Duodenal mucosa (tissue), 2 donors: ENCODE measurements around the gene GZMB.
"Not testable (repeated sequence)": the region's sequence is repeated elsewhere in the genome, so short reads cannot be mapped to it uniquely, and the experiment has no call there.

ENCODE experiments used
- H3K27ac ChIP-seq: one replicate; pipeline ENCODE4 v1.7.0; 2013; ENCODE audit warnings: low read depth, low read length
- H3K27me3 ChIP-seq, 2 donors: one replicate each; pipeline ENCODE4 v1.7.0; 2013; ENCODE audit warnings: low read length in 2 of 2, control low read depth in 1 of 2; ENCODE audit not compliant: insufficient read depth in 2 of 2, control insufficient read depth in 1 of 2
- H3K36me3 ChIP-seq, 2 donors: one replicate each; pipeline ENCODE4 v1.7.0; 2013; ENCODE audit warnings: low read length in 2 of 2, control low read depth in 1 of 2; ENCODE audit not compliant: insufficient read depth in 2 of 2, control insufficient read depth in 1 of 2
- H3K4me1 ChIP-seq, 2 donors: one replicate each; pipeline ENCODE4 v1.7.0; 2013; ENCODE audit warnings: low read length in 2 of 2, control low read depth in 1 of 2; ENCODE audit not compliant: insufficient read depth in 2 of 2, control insufficient read depth in 1 of 2
- H3K4me3 ChIP-seq, 2 donors: one replicate each; pipeline ENCODE4 v1.7.0; 2013; ENCODE audit warnings: low read length in 2 of 2, low read depth in 1 of 2
- H3K9ac ChIP-seq, 2 donors: one replicate each; pipeline ENCODE4 v1.7.0; 2013; ENCODE audit warnings: low read length in 2 of 2, low read depth in 1 of 2
- H3K9me3 ChIP-seq, 2 donors: one replicate each; pipeline ENCODE4 v1.7.0; 2013; ENCODE audit warnings: low read length in 2 of 2, control low read depth in 1 of 2; ENCODE audit not compliant: control insufficient read depth in 1 of 2

GZMB gene

DNA sequence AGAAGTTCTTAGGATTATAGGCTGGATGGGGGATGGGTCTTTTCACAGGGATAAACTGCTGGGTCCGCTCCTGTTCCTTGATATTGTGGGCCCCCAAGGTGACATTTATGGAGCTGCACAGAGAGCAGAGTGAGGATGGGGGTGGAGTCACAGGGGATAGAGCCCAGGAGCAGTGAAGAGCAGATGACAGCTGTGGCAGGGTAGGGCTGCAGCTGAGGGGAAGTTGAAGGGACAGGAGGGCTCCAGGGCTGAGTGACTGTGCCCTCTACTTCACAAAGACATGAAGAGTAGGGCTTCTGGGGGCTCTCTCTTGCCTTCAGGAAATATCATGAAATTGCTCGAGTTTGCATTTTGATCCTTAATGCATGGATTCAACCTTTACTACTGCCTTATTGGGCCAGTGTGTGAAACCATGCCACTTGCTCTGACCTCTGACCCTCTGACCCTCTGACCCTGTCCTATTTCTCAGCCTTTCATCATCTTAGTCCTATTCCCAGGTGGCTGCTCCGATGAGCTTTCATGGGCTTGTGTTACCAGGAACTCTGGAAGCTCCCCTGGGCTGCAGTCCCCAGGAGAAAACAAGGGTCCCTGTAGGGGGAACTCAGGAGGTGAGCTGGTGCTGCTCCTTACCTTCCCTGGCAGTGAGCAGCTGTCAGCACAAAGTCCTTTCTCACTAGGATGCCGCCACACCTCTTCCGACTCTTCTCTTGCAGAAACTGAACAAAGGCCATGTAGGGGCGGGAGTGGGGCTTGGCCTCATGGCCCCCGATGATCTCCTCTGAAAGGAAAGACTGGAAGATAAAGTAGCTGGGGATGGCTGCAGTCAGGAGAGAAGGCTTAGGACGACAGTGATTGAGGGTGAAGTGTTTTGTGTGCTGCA is 26.1 kb downstream of the GZMB start:
- H3K27ac ChIP-seq = no peak overlapping the region
- H3K4me1 ChIP-seq = peaks cover 5 to 15% of the 10 kb centered on the region in 2 donors
- no peak overlapping the region for H3K4me3 ChIP-seq
- no peaks in the 10 kb centered on the region for H3K27me3 ChIP-seq
- no peak overlapping the region for H3K9ac ChIP-seq
- H3K9me3 ChIP-seq = no peaks in the 10 kb centered on the region
- H3K36me3 ChIP-seq = no peaks in the 10 kb centered on the region

DNA sequence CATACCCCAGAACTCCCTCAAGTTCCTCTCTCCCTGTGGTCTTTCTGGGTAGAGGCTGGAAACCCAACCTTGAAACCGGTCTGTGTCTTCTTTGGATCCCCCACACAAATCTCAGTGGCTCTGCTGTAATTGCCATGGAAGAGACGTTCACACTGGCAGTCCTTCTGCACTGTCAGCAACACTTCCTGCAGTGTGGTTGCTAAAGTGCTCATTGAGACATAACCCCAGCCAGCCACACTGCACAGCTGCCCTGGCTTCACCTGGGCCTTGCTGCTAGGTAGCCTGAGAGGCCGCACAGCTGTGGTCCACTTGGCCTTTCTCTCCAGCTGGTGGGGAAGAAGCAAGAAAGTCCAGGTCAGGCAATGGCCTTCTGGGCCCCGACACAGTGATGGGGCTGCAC is 26.9 kb downstream of the GZMB start:
- H3K27me3 ChIP-seq = no peaks in the 10 kb centered on the region
- H3K36me3 ChIP-seq = no peaks in the 10 kb centered on the region
- H3K27ac ChIP-seq = no peak overlapping the region
- no peak overlapping the region for H3K9ac ChIP-seq
- H3K9me3 ChIP-seq = no peaks in the 10 kb centered on the region
- H3K4me3 ChIP-seq = no peak overlapping the region
- peaks cover 5 to 15% of the 10 kb centered on the region in 2 donors for H3K4me1 ChIP-seq

DNA sequence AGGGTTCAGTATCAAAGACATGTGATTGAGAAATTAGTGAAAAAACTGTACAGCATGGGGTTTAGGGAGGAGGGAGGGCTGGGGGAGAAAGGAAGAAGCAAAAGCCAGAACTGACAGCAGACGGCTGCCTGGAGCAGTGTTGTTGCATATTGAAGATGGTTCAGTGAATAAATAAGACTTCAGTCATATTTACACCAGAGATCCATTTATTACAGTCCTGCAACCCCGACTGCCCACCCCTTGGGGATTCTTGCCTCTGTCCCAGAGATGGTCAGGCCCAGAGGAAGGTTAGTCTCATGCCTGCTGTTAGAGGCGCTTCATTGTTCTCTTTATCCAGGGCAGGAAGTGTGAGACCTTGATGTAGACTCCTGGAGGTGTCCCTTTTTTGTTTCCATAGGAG is 27.7 kb downstream of the GZMB start:
- H3K9me3 ChIP-seq = no peaks in the 10 kb centered on the region
- H3K36me3 ChIP-seq = no peaks in the 10 kb centered on the region
- H3K27me3 ChIP-seq = no peaks in the 10 kb centered on the region
- peaks cover 5 to 15% of the 10 kb centered on the region in 2 donors for H3K4me1 ChIP-seq
- no peak overlapping the region for H3K4me3 ChIP-seq
- H3K9ac ChIP-seq = no peak overlapping the region
- H3K27ac ChIP-seq = no peak overlapping the region

DNA sequence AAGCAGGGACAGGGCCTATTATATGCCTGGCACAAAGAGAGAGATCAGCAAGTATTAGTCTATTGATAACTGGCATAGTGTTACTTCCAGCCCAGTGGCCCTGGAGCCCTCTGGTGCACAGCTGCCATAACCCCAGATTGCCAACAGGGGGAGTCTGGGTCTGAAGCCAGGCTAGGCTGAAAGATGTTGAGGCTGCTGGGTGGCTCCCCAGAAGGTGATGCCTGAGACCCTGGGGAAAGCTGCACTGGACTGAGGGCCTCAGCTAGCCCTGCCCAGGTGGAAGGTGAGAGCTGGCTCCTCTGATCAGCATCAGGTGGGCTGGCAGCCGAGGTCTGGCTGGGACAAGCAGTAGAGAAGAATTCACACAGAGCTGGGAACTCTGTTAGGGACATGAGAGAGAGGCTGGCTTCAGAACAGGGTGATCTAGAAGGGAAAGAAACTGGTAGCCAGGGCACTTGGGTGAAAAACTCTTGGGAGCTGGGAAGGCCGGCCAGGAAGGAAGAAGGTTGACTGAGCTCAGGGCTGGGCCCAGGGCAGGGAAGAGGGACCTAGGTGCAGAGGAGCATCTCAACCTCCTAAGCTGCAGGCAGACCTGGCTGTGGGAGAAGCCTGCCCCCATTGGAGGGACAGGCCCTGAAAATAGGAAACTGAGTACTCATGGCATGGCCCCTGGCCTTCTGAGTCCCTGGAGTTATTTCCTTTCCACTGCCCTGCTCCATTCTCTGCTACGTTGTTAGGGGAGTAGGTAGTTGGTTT is 28.4 kb downstream of the GZMB start:
- Histone ChIP-seq H3K4me1 (peaks cover 5 to 15% of the 10 kb centered on the region in 2 donors), H3K36me3 (no peaks in the 10 kb centered on the region), H3K27ac (no peak overlapping the region), H3K9ac (no peak overlapping the region), H3K4me3 (no peak overlapping the region), H3K27me3 (no peaks in the 10 kb centered on the region), H3K9me3 (no peaks in the 10 kb centered on the region)

DNA sequence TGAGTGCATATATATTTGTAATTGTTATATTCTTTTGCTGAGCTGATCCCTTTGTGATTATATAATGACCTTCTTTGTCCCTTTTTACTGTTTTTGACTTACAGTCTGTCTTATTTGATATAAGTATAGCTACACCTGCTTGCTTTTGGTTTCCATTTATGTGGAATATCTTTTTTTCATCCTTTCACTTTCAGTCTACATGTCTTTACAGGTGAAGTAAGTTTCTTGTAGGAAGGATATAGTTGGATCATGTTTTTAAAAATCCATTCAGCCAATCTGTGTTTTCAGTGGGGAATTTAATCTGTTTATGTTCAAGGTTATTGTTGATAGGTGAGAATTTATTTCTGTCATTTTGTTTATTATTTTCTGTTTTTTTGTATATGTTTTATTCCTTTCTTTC is 36.6 kb downstream of the GZMB start:
- Histone ChIP-seq H3K27ac (no peak overlapping the region), H3K27me3 (no peaks in the 10 kb centered on the region), H3K9ac (no peak overlapping the region), H3K36me3 (no peaks in the 10 kb centered on the region), H3K9me3 (peaks cover 0 to 6% of the 10 kb centered on the region in 2 donors), H3K4me1 (no peaks in the 10 kb centered on the region), H3K4me3 (no peak overlapping the region)

DNA sequence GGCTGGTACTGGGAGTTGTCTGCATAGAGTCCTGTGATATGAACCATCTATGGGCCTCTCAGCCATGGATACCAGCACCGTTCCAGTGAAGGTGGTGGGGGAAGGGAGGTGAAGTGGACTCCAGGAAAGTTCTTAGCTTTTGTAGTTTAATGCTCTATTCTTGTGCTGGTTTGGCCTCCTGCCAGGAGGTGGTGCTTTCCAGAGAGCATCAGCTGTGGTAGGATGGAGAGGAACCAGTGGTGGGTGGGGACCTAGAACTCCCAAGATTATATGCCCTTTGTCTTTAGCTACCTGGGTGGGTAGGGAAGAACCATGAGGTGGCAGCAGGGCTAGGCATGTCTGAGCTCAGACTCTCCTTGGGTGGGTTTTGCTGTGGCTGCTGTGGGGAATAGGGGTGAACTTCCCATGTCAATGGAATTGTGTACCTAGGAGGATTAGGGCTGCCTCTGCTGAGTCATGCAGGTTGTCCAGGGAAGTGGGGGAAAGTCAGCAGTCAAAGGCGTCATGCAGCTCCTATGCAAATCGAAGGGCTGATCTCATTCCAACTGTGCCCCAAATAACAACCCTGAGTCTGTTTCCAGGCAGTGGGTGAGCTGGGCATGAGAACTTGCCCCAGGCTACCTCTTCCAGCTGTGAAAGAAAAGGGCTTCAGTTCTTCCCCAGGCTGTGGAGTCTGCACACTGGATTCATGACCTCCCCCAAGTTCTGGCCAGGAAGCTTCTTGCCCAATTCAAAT is 38.7 kb downstream of the GZMB start:
- H3K4me3 ChIP-seq = no peak overlapping the region

DNA sequence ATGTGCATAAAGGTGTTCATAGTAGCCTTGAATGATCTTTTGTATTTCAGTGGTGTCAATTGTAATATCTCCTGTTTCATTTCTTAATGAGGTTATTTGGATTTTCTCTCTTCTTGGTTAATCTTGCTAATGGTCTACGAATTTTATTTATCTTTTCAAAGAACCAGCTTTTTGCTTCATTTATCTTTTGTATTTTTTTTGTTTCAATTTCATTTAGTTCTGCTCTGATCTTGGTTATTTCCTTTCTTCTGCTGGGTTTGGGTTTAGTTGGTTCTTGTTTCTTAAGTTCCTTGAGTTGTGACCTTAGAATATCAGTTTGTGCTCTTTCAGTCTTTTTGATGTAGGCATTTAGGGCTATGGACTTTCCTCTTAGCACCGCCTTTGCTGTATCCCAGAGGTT is 43.0 kb downstream of the GZMB start:
- H3K36me3 ChIP-seq, H3K4me1 ChIP-seq, H3K27me3 ChIP-seq, H3K9ac ChIP-seq, H3K4me3 ChIP-seq, H3K9me3 ChIP-seq, H3K27ac ChIP-seq: not testable (repeated sequence)

More for the DNA sequence above, 38.7 kb downstream of the GZMB start:
- Histone ChIP-seq H3K9ac (no peak overlapping the region), H3K27ac (no peak overlapping the region), H3K36me3 (no peaks in the 10 kb centered on the region), H3K4me1 (no peaks in the 10 kb centered on the region), H3K9me3 (peaks cover 0 to 6% of the 10 kb centered on the region in 2 donors), H3K27me3 (no peaks in the 10 kb centered on the region)

DNA sequence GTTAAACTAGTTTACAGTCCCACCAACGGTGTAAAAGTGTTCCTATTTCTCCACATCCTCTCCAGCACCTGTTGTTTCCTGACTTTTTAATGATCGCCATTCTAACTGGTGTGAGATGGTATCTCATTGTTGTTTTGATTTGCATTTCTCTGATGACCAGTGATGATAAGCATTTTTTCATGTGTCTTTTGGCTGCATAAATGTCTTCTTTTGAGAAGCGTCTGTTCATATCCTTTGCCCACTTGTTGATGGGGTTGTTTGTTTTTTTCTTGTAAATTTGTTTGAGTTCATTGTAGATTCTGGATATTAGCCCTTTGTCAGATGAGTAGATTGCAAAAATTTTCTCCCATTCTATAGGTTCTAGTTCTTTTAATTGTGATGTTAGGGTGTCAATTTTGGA is 49.6 kb downstream of the GZMB start:
- H3K27ac ChIP-seq, H3K9ac ChIP-seq, H3K4me1 ChIP-seq, H3K36me3 ChIP-seq, H3K27me3 ChIP-seq, H3K4me3 ChIP-seq, H3K9me3 ChIP-seq: not testable (repeated sequence)
